Measurements from ENCODE around the gene TBC1D22A. TPM values are rescaled to one million over a fixed set of nuclear protein-coding genes. Genes with fewer than 3 reads are reported as not detected.

Gene TBC1D22A
- total and polyA plus RNA-seq, 9 donors, result 12.5 to 25.6 (median 18.5) TPM

DNA sequence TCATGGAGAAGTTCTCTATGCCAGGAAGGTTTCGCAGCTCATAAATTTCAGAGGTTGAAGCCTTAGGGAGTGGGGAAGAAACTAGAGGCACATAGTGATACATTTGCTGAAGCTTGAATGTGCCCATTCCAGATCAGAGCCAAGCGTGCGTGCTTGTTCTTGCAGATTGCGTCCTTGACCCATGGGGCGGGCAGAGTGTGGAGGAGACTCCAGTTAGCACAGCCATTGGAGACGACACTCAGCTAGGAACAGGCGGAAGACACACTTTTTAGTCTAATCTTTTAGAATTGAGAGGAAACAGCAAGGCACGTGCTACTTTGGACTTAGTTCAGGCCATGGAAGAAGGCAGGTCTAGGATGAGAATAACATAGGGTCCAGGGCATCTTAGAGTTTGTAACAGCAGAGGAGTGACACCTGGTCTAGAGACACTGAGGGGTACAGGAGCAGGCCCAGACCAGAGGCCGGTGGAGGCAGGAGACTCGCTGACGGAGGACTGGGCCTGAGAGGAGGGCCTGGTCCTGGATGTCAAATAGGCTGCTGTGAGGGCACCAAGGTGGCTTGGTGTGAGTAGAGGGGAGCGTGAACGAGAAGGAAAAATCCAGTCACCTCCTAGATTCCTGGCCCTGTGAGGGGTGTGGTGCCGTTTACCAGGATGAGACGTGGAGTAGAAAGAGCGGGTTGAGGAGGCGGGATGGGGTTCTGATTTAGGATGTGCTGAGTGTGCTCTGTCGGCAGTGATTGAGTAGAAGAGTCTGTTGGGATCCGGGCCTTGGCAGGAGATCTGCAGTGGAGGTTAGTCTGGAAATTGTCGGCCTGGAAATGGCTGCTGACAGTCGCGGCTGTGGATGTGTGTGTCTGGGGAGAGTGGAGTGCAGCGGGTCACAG lies 154.7 kb downstream of the TBC1D22A start:
- H3K27ac ChIP-seq, result no peak overlapping the region
- intact Hi-C loops (cut with DNase I), result no loop called here
- no peak for TF ChIP-seq EP300 (IDR thresholded peaks at IDR 0.05)
- TF ChIP-seq CTCF (IDR thresholded peaks at IDR 0.05), result no peak
- no peak for TF ChIP-seq POLR2A (IDR thresholded peaks at IDR 0.05)
- no peak for DNase-seq
- H3K27me3 ChIP-seq, result no peaks in the 10 kb centered on the region
- no peaks in the 10 kb centered on the region for H3K9me3 ChIP-seq
- H3K4me3 ChIP-seq, result no peak overlapping the region
- peaks cover 2% of the 10 kb centered on the region for H3K4me1 ChIP-seq (ENCODE audit: insufficient read depth)
- WGBS, 3 donors, result 85 to 92% (median 89%) methylated on average over 23 of the region's 23 CpGs
- no peaks in the 10 kb centered on the region for H3K36me3 ChIP-seq

GRCh38 chr22:46917771-46918101 lies 155.3 kb downstream of the TBC1D22A start:
- intact Hi-C loops (cut with DNase I), result no loop called here
- no peak overlapping the region for H3K27ac ChIP-seq
- TF ChIP-seq EP300 (IDR thresholded peaks at IDR 0.05), result no peak
- TF ChIP-seq CTCF (IDR thresholded peaks at IDR 0.05), result no peak
- no peak for TF ChIP-seq POLR2A (IDR thresholded peaks at IDR 0.05)
- WGBS, 3 donors, result 95 to 97% (median 96%) methylated on average over 11 of the region's 11 CpGs
- H3K4me1 ChIP-seq (ENCODE audit: insufficient read depth), result peaks cover 2% of the 10 kb centered on the region
- no peaks in the 10 kb centered on the region for H3K36me3 ChIP-seq
- no peak for DNase-seq
- no peaks in the 10 kb centered on the region for H3K9me3 ChIP-seq
- no peaks in the 10 kb centered on the region for H3K27me3 ChIP-seq
- H3K4me3 ChIP-seq, result no peak overlapping the region

DNA sequence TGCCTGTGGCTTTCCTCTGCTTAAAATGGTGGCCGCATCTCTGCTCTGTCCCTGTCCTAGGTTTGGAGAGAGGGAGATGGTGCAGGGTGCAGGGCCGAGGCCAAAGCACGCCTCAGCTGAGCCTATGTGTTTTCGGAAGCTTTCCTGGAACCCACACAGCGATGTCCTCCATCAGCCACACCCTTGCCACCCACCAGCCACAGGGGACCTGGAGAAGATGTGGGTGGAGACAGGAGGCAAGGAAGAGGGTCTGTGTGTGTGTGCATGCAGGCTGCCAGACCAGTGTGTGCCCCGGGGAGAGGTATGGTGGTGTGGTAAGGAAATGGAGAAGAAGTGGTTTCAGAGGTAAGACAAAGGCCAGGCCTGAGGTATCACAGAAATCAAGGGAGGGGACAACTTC lies 155.7 kb downstream of the TBC1D22A start:
- TF ChIP-seq CTCF (IDR thresholded peaks at IDR 0.05) (no peak), EP300 (IDR thresholded peaks at IDR 0.05) (no peak), POLR2A (IDR thresholded peaks at IDR 0.05) (no peak)
- no peaks in the 10 kb centered on the region for H3K27me3 ChIP-seq
- no peak for DNase-seq
- peaks cover 2% of the 10 kb centered on the region for H3K4me1 ChIP-seq (ENCODE audit: insufficient read depth)
- H3K4me3 ChIP-seq, result no peak overlapping the region
- no peaks in the 10 kb centered on the region for H3K9me3 ChIP-seq
- intact Hi-C loops (cut with DNase I), result no loop called here
- no peak overlapping the region for H3K27ac ChIP-seq
- 81 to 89% (median 84%) methylated on average over 6 of the region's 6 CpGs for WGBS, 3 donors
- no peaks in the 10 kb centered on the region for H3K36me3 ChIP-seq

DNA sequence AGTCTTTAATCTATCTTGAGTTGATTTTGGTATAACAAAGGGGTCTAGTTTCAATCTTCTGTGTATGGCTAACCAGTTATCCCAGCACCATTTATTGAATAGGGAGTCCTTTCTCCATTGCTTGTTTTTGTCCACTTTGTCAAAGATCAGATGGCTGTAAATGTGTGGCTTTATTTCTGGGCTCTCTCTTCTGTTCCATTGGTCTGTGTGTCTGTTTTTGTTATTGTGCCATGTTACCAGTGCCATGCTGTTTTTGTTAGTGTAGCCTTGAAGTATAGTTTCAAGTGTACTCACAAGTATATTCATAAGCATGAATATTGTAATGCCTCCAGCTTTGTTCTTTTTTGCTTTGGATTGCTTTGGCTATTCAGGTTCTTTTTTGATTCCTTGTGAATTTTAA lies 159.6 kb downstream of the TBC1D22A start:
- Histone ChIP-seq H3K9me3 (no peaks in the 10 kb centered on the region), H3K27me3 (no peaks in the 10 kb centered on the region), H3K4me3 (no peak overlapping the region), H3K27ac (no peak overlapping the region), H3K4me1 (ENCODE audit: insufficient read depth) (peaks cover 2% of the 10 kb centered on the region), H3K36me3 (no peaks in the 10 kb centered on the region)
- intact Hi-C loops (cut with DNase I), result no loop called here
- TF ChIP-seq POLR2A (IDR thresholded peaks at IDR 0.05) (no peak), EP300 (IDR thresholded peaks at IDR 0.05) (no peak), CTCF (IDR thresholded peaks at IDR 0.05) (no peak)
- DNase-seq, result no peak

All from ovary (tissue), 9 donors.